HG02610 (cell line): ENCODE results near the gene KSR2.

Experiments used
- ATAC-seq: cut with Tn5 transposase; IDR thresholded peaks from one replicate; pipeline ENCODE4 v1.9.1; 2021; ENCODE audit warnings: mild to moderate bottlenecking, moderate library complexity; ENCODE audit not compliant: unreplicated experiment

KSR2 gene

DNA sequence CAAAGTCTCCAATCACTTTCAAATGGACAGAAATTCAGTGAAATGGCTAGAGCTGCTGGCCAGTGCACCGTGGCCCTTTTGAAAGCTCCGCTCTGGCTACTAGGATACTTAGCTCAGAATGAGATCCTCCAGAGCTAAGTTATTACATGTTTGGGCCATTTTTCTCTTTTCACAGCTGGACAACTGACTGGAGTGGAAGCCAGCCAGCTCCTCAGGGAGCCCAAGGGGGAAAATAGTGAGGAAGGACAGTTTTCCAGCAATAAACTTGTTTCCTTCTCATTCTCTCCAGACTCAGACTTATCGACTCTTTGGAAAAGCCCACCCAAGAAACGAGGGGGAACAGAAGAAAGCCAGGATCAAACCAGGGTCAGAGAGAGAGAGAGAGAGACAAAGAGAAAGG, 266.0 kb downstream of the KSR2 start:
- no peak for ATAC-seq

DNA sequence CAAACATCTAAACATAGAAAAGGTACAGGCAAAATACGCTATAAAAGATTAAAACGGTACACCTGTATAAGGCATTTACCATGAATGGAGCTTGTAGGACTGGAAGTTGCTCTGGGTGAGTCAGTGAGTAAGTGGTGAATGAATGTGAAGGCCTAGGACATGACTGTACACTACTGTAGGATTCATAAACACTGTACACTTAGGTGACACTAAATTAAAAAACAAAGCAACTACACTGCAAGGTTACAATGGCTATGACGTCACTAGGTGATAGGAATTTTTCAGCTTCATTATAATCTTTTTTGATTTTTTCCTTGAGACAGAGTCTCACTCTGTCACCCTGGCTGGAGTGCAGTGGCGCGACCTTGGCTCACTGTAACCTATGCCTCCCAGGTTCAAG, 269.2 kb downstream of the KSR2 start:
- ATAC-seq: no peak

DNA sequence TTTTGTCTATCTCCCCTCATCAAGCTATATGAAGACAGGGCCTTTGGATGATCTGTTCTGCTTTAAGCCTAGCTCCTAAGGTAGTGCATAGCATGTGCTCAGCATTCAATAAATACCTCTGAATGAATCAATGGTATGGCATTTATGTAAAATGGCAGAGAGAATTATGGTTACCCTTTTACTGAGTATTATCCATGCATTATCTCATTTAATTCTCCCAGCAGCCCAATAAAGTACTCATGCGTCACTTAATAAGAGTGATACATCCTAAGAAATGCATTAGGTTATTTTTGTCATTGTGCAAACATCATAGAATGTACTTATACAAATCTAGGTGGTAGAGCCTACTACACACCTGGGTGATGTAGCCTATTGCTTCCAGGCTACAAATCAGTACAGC, 269.7 kb downstream of the KSR2 start:
- ATAC-seq: no peak

DNA sequence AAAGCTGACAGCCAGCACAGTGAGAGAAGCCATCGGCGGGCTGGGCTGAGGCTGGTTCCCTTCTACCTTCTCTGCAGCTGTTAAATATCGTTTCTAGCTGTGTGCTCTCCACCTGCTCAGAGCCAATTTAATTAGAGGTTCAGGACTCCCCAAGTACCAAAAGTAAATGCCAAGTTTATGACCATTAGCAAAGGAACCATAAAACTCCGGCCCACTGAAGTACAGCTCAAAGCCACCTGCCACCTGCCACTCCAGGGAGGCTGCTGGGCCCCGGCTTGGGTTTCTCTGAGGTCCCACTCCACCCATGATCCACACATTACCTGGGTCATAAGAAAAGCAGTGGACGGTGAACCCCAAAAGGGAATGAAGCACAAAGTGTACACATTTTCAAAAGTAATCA, 272.8 kb downstream of the KSR2 start:
- no peak for ATAC-seq

DNA sequence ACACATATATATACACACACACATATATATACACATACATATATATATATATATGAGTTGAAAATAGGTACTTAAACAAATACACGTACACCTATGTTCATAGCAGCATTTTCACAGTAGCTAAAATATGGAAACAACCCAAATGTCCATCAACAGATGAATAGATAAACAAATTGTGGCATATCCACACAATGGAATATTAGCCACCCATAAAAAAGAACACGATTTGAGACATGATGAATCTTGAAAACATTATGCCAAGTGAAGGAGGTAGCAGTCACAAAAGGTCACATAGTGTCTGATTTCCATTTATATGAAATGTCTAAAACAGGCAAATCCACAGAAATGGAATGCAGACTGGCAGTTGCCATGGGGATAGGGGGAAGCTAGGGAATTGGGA, 276.3 kb downstream of the KSR2 start:
- no peak for ATAC-seq

DNA sequence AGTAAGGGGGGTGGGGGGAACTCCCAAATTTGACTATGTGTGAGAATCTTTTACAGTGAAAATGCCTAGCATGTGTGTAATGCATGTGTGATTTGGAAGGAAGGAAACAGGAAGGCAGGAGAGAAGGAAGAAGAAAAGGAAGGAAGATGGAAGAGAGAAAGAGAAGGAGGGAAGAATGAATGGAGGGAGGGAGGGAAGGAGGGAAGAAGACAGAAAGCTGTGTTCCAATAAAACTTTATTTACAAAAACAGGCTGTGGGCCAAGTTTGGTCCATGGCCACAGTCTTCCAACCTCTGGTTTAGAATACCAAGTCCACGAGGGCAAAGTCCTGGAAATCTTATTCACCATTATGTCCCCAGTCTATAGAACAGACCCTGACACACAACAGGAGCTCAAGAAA, 278.9 kb downstream of the KSR2 start:
- no peak for ATAC-seq

DNA sequence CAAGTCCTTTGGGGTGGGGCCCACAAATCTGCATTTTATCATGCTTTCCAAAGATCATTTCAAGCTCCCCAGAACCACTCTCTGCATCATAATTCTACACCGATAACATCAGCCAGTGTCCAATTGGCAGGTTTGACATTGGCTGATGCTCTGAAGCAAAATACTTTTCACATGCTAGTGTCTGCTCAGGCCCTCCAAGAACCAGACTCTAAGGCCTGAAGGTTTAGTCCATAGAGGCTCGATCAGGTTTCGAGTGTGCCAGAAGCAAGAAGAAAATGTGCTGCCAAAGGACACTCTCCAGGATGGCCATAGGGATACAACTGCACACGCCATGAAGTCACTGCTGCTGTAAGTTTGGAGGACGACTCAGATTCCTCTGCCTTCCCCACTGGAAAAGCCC, 280.3 kb downstream of the KSR2 start:
- ATAC-seq: no peak

DNA sequence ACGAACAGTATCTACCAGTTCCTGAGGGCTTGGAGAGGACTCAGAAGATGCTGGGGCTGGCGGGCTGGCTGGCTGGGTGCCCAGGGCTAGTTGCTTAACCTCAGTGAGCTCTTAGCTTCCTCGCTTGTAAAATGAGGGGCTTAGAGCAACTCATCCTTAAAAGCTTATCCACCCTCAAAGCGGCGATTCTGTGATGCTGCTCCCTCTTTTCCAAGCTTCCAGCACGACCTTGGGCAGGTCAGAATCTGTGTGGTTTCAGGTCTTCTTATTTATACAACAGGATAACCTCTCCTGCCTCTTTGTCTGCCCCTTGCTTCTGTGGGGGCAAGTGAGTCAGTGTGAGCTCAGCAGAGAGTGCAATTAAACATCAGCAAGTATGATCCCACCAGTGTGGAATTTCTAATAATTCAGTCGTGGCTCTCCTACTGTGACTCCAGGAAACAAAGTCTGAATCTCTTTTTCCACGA, 281.8 kb downstream of the KSR2 start:
- no peak for ATAC-seq

DNA sequence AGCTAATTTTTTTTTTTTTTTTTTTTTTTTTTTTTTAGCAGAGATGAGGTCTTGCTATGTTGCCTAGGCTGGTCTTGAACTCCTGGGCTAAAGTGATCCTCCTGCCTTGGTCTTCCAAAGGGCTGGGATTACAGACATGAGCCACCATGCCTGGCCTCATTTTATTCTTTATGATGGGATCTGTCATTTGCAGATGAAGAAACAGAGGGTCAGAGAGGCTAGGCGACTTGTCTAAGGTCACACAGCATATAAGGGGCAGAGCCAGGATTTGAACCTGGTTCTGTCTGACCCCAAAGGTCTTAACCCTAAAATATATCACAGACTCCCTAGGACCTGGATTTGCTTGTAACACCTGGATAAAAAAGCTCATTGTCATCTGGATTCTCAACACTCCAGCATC, 282.6 kb downstream of the KSR2 start:
- ATAC-seq: no peak

DNA sequence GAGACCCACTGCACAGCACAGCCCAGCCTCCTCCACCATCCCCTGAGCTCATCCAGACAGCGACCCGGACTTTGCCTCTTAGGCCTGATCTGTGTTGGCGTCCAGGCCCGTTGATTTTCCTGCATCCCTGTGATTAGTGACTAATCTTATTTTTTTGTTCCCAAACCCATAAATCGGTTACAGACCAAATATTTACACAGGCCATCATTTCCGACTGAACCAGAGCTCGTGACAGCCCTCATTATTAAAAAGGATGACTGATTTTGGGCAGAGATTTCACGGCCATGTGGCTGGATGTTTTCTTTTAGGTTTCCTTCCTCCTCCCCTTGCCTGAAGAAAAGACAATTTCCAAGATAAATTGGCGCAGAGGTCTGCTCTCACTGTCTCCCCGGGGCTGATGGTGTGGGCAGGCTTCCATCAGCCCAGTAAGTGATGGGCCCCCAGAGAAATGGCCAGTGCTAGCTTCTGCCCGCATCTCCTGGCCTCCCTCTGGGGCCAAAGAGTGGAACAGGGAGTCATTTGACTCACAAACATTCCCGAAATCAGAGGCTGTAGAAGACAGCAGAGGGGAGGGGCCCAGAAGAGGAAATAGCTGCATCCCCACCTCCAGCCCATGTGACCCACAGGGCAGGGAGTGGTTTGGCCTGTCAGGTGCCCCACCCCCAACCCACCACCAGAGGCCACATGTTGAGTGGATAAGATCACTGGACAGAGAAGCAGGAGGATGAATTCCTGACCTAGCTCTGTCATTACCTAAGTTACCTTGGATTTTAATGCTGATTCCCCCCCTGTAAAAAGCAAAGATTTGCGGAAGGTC, 283.5 kb downstream of the KSR2 start:
- ATAC-seq: no peak

DNA sequence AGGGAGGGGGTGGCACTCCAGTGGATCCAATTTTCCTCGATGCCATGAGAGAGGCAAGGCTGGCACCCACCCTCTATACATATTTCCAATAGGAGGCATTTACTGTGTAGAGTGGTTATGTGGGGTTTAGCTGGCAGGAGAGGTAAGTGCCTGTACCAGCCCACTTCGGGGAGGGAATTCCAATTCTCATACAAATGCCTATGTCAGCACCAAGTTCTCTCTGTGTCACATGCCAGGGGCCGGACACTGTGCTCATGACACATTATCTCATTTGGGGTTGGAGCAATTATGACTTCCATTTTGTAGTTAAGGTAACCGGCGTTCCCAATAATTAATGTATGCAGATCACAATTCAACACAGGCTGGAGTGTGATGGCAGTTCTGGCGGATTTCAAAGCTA, 284.3 kb downstream of the KSR2 start:
- no peak for ATAC-seq

DNA sequence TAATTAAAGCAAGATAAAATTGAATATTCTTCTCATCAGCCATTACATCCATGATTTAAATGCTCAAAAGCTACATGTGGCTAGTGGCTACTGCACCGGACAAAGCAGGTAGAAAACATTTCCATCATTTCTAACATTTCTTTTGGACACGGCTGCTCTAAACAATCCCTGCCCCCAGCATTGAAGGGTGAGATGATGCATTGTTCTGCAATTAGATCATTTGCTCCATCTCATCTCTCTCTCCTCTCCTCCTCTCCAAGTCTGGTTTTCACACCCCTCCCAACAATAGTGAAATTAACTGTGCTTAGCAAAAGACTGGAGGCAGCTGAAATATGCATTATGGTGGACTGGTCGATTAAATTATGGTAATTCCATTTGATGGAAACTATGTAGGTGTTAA, 288.5 kb downstream of the KSR2 start:
- no peak for ATAC-seq

DNA sequence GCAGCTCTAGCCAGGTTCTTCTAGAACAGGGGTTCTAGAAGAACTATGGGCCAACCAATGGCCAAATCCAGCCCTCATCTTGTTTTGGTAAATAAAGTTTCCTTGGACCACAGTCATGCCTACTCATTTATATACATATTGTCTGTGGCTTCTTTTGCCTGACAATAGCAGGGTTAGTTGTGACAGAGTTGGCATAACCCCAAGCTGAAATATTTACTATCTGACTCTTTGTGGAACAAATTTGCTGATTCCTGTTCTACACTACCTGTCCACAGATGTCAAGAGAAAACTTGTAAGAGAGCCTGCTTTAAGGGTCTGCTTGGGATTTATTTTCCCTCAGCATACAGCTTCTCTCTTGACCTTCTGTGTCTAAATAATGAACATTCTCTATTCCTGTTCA, 289.0 kb downstream of the KSR2 start:
- no peak for ATAC-seq

DNA sequence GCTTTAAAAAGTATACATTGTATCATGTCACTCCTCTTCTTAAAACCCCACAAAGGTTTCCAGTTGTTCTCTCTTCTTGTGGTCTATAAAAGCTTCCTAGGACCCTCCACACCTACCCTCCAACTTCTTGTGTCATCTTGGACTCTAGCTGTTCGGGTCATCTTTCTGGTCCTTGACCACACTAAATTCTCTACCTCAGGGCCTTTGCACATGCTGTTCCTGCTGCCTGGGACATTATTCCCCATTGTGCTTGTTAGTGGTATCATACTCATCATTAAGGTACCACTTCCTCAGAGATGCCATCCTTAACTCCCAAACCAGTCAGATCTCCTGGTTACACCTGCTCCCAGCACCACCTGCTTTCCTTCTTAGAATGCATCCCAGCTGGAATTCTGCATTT, 294.0 kb downstream of the KSR2 start:
- no peak for ATAC-seq

DNA sequence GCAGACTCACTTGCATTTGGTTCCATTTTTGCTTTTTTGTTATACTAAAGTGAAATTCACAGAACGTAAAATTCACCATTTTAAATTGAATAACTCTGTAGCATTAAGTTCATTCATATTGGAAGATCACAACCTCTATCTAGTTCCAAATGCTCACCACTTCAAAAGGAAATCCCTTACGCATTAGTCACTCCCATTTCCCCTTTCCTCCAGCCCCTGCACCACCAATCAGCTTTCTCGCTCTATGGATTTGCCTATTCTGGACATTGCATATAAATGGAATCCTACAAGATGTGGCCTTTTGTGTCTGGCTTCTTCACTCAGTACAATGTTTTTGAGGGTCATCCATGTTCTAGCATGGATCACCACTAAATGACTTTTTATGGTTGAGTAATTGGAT, 294.5 kb downstream of the KSR2 start:
- ATAC-seq: no peak

DNA sequence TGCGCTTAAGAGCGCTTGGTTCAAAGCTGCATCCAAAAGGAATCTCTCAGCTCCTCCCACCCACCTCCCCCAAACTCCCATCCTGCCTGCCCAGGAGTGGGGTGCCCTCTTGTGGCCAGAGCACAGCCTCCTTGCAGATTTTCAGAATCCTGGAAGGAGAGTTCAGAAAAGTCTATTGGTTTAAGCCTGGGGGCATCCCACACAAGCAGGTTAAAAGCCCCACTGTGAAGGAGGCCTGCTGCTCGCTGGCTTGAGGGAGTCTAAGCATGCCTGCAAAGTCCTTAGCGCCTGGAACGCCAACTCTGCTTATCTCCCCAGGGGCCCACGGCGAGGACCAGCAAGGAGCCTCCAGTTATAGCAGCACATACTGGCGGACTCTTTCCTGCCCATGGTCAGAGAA, 297.1 kb downstream of the KSR2 start:
- no peak for ATAC-seq

DNA sequence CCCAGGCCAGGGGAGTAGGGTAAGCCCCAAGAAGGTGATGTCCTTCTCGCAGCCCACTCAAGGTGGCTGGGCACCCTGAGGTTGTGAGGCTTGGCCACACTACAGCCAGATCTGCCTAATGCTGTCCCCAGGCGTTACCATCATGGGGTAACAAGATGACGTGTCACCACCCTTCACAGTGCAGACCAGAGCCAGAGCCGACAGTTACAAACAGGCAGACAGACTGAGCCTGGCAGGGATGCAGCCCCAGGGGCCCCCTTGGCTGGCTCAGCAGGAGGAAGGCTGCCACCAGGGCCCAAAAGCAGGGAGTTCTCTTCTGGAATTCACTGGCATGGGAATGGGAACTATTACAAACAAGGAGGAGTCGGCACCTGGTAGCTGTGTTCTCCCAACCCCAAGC, 304.6 kb downstream of the KSR2 start:
- ATAC-seq: no peak

DNA sequence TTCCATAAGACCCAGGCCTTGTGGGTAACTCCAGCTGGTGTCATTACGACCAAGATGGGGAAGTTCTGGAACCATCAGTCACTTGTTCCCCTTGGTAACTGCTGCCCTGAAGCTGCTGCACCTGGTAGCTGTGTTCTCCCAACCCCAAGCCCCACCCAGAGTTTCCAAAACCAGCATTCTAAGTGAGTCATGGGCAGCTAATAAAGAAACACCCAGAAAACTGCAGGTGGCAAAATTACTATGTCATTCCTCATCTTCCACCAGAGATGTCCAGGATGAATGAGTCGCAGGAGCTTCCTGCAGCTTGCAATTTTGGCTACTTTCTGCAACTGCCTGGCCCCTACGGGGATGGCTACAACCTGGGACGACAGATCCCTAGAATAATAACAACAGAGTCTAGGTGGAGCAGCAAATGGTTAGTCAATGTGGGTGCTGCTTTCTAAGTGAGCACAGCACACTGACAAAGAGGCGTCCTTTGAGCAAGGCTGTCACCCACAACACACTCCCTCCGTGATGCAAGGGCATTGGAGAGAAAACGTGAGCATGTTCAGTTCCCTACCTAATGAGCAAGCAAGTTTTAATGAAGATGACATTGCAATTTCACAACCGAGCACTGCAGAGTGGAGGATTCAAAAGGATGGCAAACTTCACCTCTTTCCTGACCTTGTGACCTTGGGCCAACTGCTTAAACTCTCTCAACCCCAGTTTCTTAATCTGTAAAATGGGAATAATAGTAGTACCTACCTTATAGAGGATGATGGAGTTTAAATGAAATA, 306.0 kb downstream of the KSR2 start:
- ATAC-seq: no peak

DNA sequence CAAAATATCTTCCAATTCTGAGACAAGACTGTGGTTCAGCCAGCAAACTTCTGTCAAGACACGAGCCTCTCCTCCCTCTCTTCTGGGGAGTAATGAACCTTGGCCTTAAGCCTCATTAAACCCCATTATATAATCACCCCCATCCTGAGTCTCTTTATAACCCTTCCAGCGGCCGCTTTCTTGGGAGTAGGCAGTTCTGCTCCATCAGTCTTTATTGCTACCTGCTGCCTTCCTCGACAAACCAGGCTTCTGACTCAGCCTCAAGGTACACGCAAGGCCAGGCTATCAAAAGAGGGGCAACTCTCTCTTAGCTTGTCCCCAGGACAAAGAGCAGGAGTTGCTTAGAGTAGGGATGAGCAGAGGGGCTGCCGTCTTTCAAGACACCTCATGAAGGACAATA, 306.6 kb downstream of the KSR2 start:
- no peak for ATAC-seq

DNA sequence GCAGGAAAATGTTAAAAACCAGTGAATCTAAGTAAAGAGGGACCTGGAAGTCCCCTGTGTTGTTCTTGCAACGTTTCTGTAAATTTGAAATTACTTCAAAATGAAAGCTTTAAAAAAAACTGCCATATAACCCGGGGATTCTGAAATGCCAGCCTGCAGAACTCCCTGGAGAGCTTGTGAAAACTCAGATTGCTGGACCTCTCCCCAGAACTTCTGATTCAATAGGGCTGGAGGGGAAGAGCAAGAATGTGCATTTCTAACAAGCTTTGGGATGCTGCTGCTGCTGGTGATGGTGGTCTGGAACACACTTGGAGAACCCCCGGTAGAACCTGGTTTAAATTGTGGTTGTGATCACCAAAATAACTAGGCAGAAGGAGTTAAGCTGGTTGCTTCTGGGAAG, 307.3 kb downstream of the KSR2 start:
- no peak for ATAC-seq

DNA sequence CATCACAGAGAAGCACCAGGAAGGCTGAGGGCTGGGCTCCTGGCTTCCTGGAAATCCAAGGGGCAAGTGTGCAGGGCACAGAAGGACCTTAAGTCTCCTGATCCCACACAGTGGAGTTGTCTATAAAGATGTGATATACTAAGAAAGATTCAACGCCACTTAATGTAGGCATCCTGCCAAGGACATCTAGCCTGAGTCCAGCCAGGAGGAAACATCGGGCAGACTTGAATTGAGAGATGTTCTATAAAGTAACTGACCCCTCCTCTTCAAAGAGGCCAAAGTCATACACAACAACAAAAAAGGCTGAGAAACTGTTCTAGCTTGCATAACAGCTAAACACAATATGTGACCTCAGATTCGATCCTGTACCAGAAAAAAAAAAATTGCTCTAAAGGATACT, 307.9 kb downstream of the KSR2 start:
- ATAC-seq: no peak

DNA sequence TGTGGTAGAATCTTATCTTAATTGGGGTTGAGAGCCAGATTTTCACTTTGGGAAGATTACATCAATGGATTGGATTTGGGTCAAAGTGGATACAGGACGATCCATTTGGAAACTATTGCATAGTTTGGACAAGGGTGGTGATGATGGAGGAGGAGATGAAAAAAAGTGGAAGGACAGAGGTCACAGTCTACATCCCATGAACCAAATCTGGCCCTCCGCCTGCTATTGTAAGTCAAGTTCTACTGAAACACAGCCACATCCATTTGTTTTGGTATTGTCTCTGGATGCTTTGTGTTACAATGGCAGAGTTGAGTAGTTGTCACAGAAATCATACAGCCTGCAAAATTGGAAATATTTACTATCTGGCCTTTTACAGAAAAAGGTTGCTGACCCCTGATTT, 310.6 kb downstream of the KSR2 start:
- ATAC-seq: no peak
